H4 (cell line): Measurements from ENCODE around the gene IKBKE. TPM values are rescaled to one million over a fixed set of nuclear protein-coding genes. Genes with fewer than 3 reads are reported as not detected.
A peak's percentile ranks its signal among the peaks of the same experiment; 100 is the strongest.

Experiments used
- DNase-seq: peaks from one replicate; pipeline ENCODE4 v3.0.0-alpha.2; 2015; ENCODE audit warnings: low spot score
- total RNA-seq: library from RNA; depleted of rRNA; stranded (reverse); fragments of >200 nt; shearing (Covaris generic); gene quantifications from 2 replicates; pipeline ENCODE4 v1.2.3, GENCODE V29; 2014

Gene IKBKE
- total RNA-seq, 1 experiment from 2014 or later = 12.1 TPM

- no peak for DNase-seq
Observed at GRCh38 chr1:206496131-206496793, 26.0 kb downstream of the IKBKE start.

GRCh38 chr1:206497363-206497762, 27.1 kb downstream of the IKBKE start:
- no peak for DNase-seq

GRCh38 chr1:206497774-206498173, 27.5 kb downstream of the IKBKE start:
- DNase-seq = no peak

- no peak for DNase-seq
Observed at GRCh38 chr1:206498685-206499084, 28.4 kb downstream of the IKBKE start.

- no peak for DNase-seq
Observed at GRCh38 chr1:206500046-206500445, 29.8 kb downstream of the IKBKE start.

GRCh38 chr1:206501881-206502280, 31.6 kb downstream of the IKBKE start:
- DNase-seq = no peak

- DNase-seq = no peak
Observed at GRCh38 chr1:206502403-206502802, 32.1 kb downstream of the IKBKE start.

GRCh38 chr1:206502812-206503211, 32.5 kb downstream of the IKBKE start:
- no peak for DNase-seq

GRCh38 chr1:206503591-206504362, 33.5 kb downstream of the IKBKE start:
- DNase-seq = peak; percentile 99

GRCh38 chr1:206504363-206504713, 34.1 kb downstream of the IKBKE start:
- no peak for DNase-seq

- no peak for DNase-seq
Observed at GRCh38 chr1:206505702-206506355, 35.6 kb downstream of the IKBKE start.

GRCh38 chr1:206506405-206507283, 36.4 kb downstream of the IKBKE start:
- no peak for DNase-seq

GRCh38 chr1:206507284-206508129, 37.2 kb downstream of the IKBKE start, which contains the start of gene RASSF5:
TSS of gene RASSF5 (plus strand) at chr1:206507531. CDS start at chr1:206507603, 72 bp downstream.
- DNase-seq = peak; percentile 30

- no peak for DNase-seq
Observed at GRCh38 chr1:206508130-206508889, 38.0 kb downstream of the IKBKE start.

GRCh38 chr1:206508956-206509355, 38.7 kb downstream of the IKBKE start:
- DNase-seq = no peak

- DNase-seq = no peak
Observed at GRCh38 chr1:206509612-206510257, 39.5 kb downstream of the IKBKE start.

- no peak for DNase-seq
Observed at GRCh38 chr1:206510371-206510770, 40.1 kb downstream of the IKBKE start.

- DNase-seq = no peak
Observed at GRCh38 chr1:206511362-206512057, 41.2 kb downstream of the IKBKE start.
